Measurements from ENCODE around the gene MUC12.

MUC12 gene

GRCh38 chr7:100957832-100958421 lies 11.4 kb upstream of the MUC12 start:
- H3K4me3 ChIP-seq (replicated peaks; ENCODE audit: insufficient read depth, low read length): no peak overlapping the region
- DNase-seq (ENCODE audit: low read depth in 1 of 2, low spot score in 1 of 2): no peak
- no peak for TF ChIP-seq REST (IDR thresholded peaks at IDR 0.05; ENCODE audit: insufficient replicate concordance, low read depth)
- no peak for TF ChIP-seq CTCF (IDR thresholded peaks at IDR 0.05; ENCODE audit: insufficient read depth, low read length)
- TF ChIP-seq GABPA (IDR thresholded peaks at IDR 0.05; ENCODE audit: low read depth): no peak
- no peak for TF ChIP-seq SPI1 (IDR thresholded peaks at IDR 0.05; ENCODE audit: borderline replicate concordance, low read depth)
- no peak for TF ChIP-seq POLR2AphosphoS5 (IDR thresholded peaks at IDR 0.05; ENCODE audit: low read depth)
- peaks cover 5% of the 10 kb centered on the region for H3K27me3 ChIP-seq (ENCODE audit: insufficient read depth, poor library complexity, severe bottlenecking)
- no peak overlapping the region for H3K27ac ChIP-seq (replicated peaks)

GRCh38 chr7:100959894-100960293 lies 9.5 kb upstream of the MUC12 start:
- no peak for DNase-seq (ENCODE audit: low read depth in 1 of 2, low spot score in 1 of 2)
- no peak for TF ChIP-seq POLR2AphosphoS5 (IDR thresholded peaks at IDR 0.05; ENCODE audit: low read depth)
- TF ChIP-seq REST (IDR thresholded peaks at IDR 0.05; ENCODE audit: insufficient replicate concordance, low read depth): no peak
- no peak for TF ChIP-seq SPI1 (IDR thresholded peaks at IDR 0.05; ENCODE audit: borderline replicate concordance, low read depth)
- no peak for TF ChIP-seq CTCF (IDR thresholded peaks at IDR 0.05; ENCODE audit: insufficient read depth, low read length)
- no peak for TF ChIP-seq GABPA (IDR thresholded peaks at IDR 0.05; ENCODE audit: low read depth)
- H3K27me3 ChIP-seq (ENCODE audit: insufficient read depth, poor library complexity, severe bottlenecking): peaks cover 11% of the 10 kb centered on the region

GRCh38 chr7:100962537-100962936 lies 6.8 kb upstream of the MUC12 start:
- Histone ChIP-seq H3K27ac (replicated peaks) (no peak overlapping the region), H3K27me3 (ENCODE audit: insufficient read depth, poor library complexity, severe bottlenecking) (peaks cover 34% of the 10 kb centered on the region), H3K4me3 (replicated peaks; ENCODE audit: insufficient read depth, low read length) (no peak overlapping the region)
- TF ChIP-seq POLR2AphosphoS5 (IDR thresholded peaks at IDR 0.05; ENCODE audit: low read depth) (no peak), REST (IDR thresholded peaks at IDR 0.05; ENCODE audit: insufficient replicate concordance, low read depth) (no peak), CTCF (IDR thresholded peaks at IDR 0.05; ENCODE audit: insufficient read depth, low read length) (no peak), SPI1 (IDR thresholded peaks at IDR 0.05; ENCODE audit: borderline replicate concordance, low read depth) (no peak), GABPA (IDR thresholded peaks at IDR 0.05; ENCODE audit: low read depth) (no peak)
- no peak for DNase-seq (ENCODE audit: low read depth in 1 of 2, low spot score in 1 of 2)

More at GRCh38 chr7:100959894-100960293, 9.5 kb upstream of the MUC12 start:
- no peak overlapping the region for H3K27ac ChIP-seq (replicated peaks)
- no peak overlapping the region for H3K4me3 ChIP-seq (replicated peaks; ENCODE audit: insufficient read depth, low read length)

Data from HL-60 (cell line).